Suprapubic skin (tissue), 4 donors: ENCODE data around the gene OTULINL. TPM values are rescaled to one million over a fixed set of nuclear protein-coding genes. Genes with fewer than 3 reads are reported as not detected.

ENCODE experiments used
- DNase-seq, 2 donors: peaks; one replicate each; pipeline ENCODE4 v3.0.0-alpha.2; 2019; ENCODE audit warnings: low spot score in 2 of 2
- H3K27ac ChIP-seq: fragments of 200-600 bp; sonication (generic); one replicate; pipeline ENCODE4 v1.5.1; 2019
- H3K27me3 ChIP-seq: fragments of 200-600 bp; sonication (generic); one replicate; pipeline ENCODE4 v1.5.1; 2019
- H3K36me3 ChIP-seq: fragments of 200-600 bp; sonication (generic); one replicate; pipeline ENCODE4 v1.5.1; 2019
- H3K4me1 ChIP-seq: fragments of 200-600 bp; sonication (generic); one replicate; pipeline ENCODE4 v1.5.1; 2019
- H3K4me3 ChIP-seq: fragments of 200-600 bp; sonication (generic); one replicate; pipeline ENCODE4 v1.5.1; 2019; ENCODE audit warnings: mild to moderate bottlenecking
- H3K9me3 ChIP-seq: fragments of 200-600 bp; sonication (generic); one replicate; pipeline ENCODE4 v1.5.1; 2019
- EP300 ChIP-seq: sonication (generic); formaldehyde crosslinking; IDR thresholded peaks from one replicate; pipeline ENCODE4 v1.6.1; 2017; ENCODE audit warnings: antibody characterized with exemption
- POLR2A ChIP-seq, 2 donors: fragments of 450-650 bp; IDR thresholded peaks; one replicate each; pipeline ENCODE4 v1.6.1; 2017; ENCODE audit warnings: antibody characterized with exemption in 2 of 2, mild to moderate bottlenecking in 2 of 2, moderate library complexity in 2 of 2
- POLR2AphosphoS5 ChIP-seq, 3 donors: sonication (generic); formaldehyde crosslinking; IDR thresholded peaks; one replicate each; pipeline ENCODE4 v1.6.1; 2017; ENCODE audit warnings: antibody characterized with exemption in 3 of 3
- whole genome bisulfite sequencing: methylation state at CpG from one replicate; pipeline ENCODE4 v1.1.5; 2018; 5-methylcytosine and 5-hydroxymethylcytosine counted together
- total RNA-seq, 4 donors: library from RNA; depleted of rRNA; stranded (reverse); fragments of >200 nt; gene quantifications; one replicate each; pipeline ENCODE4 v1.1.0, GENCODE V29; 2016
- TF ChIP-seq, protein P1 (sequence below), 2 donors: fragments of 200-600 bp in 1 of 2; fragments of 450-650 bp in 1 of 2; sonication (generic) in 1 of 2; IDR thresholded peaks; one replicate each; pipeline ENCODE4 v1.5.1; 2016 to 2019; ENCODE audit warnings: antibody characterized with exemption in 2 of 2, mild to moderate bottlenecking in 1 of 2, moderate library complexity in 1 of 2

The OTULINL gene
- total RNA-seq, 4 donors from 2014 or later = 1.1 to 3.3 (median 2.7) TPM

DNA sequence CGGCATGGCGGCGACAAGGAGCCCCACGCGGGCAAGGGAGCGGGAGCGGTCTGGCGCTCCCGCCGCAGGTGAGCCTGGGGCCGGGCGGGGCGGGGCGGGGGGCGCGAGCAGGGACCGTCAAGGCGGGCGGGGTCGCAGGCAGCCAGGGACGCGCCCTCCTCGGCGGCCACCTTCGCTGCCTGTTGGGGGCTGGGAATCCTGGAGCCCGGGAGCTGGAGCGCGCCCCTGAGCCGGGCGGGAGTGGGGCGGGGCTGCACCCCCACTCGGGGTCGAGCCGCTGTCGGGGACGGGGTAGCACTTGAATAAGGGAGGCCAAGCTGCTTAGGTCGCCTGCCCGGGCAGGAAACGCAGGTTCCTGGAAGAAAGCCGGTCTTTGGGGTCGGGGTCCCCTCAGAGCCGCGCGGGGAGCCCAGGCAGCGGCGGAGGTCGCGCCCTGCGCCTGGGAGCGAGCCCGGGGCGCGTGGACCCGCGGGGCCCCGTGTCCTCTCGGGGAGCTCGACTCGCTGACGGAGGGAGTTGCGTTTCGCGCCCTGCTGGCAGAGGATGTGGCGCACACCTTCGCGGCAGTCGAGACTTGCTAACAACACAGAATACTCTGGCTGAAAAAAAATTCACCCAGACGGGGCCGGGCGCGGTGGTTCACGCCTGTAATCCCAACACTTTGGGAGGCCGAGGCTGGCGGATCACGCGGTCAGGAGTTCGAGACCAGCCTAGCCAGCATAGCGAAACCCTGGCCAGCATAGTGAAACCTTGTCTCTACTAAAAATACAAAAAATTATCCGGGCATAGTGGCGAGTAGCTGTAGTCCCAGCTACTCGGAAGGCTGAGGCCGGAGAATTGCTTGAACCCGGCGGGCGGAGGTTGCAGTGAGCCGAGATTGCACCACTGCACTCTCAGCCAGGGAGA, 552 bp downstream of the OTULINL start:
- peak overlapping the region; percentile 76 for H3K27ac ChIP-seq
- WGBS = 7% methylated on average over 22 of the region's 86 CpGs
- no peaks in the 10 kb centered on the region for H3K36me3 ChIP-seq
- TF ChIP-seq POLR2AphosphoS5 (IDR thresholded peaks at IDR 0.05) = no peak
- TF ChIP-seq, protein P1, sequence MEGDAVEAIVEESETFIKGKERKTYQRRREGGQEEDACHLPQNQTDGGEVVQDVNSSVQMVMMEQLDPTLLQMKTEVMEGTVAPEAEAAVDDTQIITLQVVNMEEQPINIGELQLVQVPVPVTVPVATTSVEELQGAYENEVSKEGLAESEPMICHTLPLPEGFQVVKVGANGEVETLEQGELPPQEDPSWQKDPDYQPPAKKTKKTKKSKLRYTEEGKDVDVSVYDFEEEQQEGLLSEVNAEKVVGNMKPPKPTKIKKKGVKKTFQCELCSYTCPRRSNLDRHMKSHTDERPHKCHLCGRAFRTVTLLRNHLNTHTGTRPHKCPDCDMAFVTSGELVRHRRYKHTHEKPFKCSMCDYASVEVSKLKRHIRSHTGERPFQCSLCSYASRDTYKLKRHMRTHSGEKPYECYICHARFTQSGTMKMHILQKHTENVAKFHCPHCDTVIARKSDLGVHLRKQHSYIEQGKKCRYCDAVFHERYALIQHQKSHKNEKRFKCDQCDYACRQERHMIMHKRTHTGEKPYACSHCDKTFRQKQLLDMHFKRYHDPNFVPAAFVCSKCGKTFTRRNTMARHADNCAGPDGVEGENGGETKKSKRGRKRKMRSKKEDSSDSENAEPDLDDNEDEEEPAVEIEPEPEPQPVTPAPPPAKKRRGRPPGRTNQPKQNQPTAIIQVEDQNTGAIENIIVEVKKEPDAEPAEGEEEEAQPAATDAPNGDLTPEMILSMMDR (IDR thresholded peaks at IDR 0.05) = peak in 1 of 2 donors; percentile 19
- H3K4me3 ChIP-seq = peak overlapping the region; percentile 80
- H3K27me3 ChIP-seq = no peaks in the 10 kb centered on the region
- peak; percentile 81 to 85 for DNase-seq
- no peaks in the 10 kb centered on the region for H3K9me3 ChIP-seq
- H3K4me1 ChIP-seq = peaks cover 13% of the 10 kb centered on the region

DNA sequence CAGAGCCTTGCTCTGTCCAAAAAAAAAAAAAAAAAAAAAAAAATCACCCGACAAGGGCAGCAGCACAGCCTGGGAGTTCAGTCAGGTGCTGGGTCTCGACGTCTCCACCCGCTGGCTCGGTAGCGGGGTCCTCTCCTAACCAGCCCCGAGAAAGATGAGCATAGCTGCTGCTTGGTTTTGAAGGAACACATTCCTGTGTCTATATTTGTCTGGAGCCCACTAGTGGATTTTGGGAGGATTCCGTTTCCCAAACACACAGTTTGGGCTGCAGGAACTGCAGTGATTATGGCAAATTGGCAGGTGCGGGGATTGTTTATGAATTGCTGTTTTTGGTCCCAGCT, 1.2 kb downstream of the OTULINL start:
- Histone ChIP-seq H3K9me3 (no peaks in the 10 kb centered on the region), H3K27ac (no peak overlapping the region), H3K4me3 (peak overlapping the region; percentile 80), H3K27me3 (no peaks in the 10 kb centered on the region), H3K4me1 (peaks cover 13% of the 10 kb centered on the region), H3K36me3 (no peaks in the 10 kb centered on the region)
- no peak for DNase-seq
- WGBS = 33% methylated on average over 9 of the region's 9 CpGs
- TF ChIP-seq, protein P1 (IDR thresholded peaks at IDR 0.05) = no peak
- TF ChIP-seq EP300 (no peak), POLR2AphosphoS5 (IDR thresholded peaks at IDR 0.05) (no peak), POLR2A (IDR thresholded peaks at IDR 0.05) (no peak)

- Histone ChIP-seq H3K27me3 (no peaks in the 10 kb centered on the region), H3K9me3 (no peaks in the 10 kb centered on the region), H3K4me1 (peaks cover 13% of the 10 kb centered on the region), H3K27ac (no peak overlapping the region), H3K4me3 (no peak overlapping the region), H3K36me3 (no peaks in the 10 kb centered on the region)
- TF ChIP-seq EP300 (no peak), POLR2A (IDR thresholded peaks at IDR 0.05) (no peak)
- TF ChIP-seq, protein P1 (IDR thresholded peaks at IDR 0.05) = no peak
- no peak for DNase-seq
- 87% methylated on average over 7 of the region's 7 CpGs for WGBS
Measured at GRCh38 chr5:14584848-14585247, 3.3 kb downstream of the OTULINL start.

DNA sequence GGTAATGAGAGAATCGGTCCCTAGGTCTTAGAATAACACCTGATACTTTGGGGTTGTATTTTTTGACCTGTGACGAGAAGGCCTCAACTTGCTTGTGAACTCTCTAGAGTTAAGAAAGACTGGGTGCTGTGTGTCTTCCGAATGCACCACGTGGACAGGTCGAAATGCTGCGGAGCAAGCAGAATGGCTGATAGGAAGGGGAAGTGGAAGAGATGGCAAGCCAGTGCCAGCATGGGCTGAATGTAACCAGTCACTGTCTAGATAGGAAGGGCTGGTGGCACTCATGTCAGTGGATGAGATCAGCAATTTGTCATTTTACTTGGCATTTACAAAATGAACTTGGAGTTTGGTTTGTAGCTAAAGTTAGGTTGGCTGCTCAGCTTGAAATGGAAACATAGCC, 5.6 kb downstream of the OTULINL start:
- no peak for DNase-seq
- WGBS = 85% methylated on average over 6 of the region's 6 CpGs
- Histone ChIP-seq H3K4me3 (no peak overlapping the region), H3K27me3 (no peaks in the 10 kb centered on the region), H3K4me1 (peaks cover under 1% of the 10 kb centered on the region), H3K9me3 (no peaks in the 10 kb centered on the region), H3K27ac (no peak overlapping the region), H3K36me3 (no peaks in the 10 kb centered on the region)
- TF ChIP-seq EP300 (no peak), POLR2AphosphoS5 (IDR thresholded peaks at IDR 0.05) (no peak), POLR2A (IDR thresholded peaks at IDR 0.05) (no peak)
- TF ChIP-seq, protein P1 (IDR thresholded peaks at IDR 0.05) = no peak

GRCh38 chr5:14588145-14588544, 6.6 kb downstream of the OTULINL start:
- Histone ChIP-seq H3K36me3 (no peaks in the 10 kb centered on the region), H3K9me3 (no peaks in the 10 kb centered on the region), H3K4me3 (no peak overlapping the region), H3K27ac (no peak overlapping the region), H3K27me3 (no peaks in the 10 kb centered on the region), H3K4me1 (no peaks in the 10 kb centered on the region)
- TF ChIP-seq POLR2AphosphoS5 (IDR thresholded peaks at IDR 0.05) (no peak), EP300 (no peak), POLR2A (IDR thresholded peaks at IDR 0.05) (no peak)
- TF ChIP-seq, protein P1 (IDR thresholded peaks at IDR 0.05) = no peak
- no peak for DNase-seq
- 63% methylated on average over 2 of the region's 2 CpGs for WGBS
